ENCODE data around the gene VPS4B.

Gene VPS4B

DNA sequence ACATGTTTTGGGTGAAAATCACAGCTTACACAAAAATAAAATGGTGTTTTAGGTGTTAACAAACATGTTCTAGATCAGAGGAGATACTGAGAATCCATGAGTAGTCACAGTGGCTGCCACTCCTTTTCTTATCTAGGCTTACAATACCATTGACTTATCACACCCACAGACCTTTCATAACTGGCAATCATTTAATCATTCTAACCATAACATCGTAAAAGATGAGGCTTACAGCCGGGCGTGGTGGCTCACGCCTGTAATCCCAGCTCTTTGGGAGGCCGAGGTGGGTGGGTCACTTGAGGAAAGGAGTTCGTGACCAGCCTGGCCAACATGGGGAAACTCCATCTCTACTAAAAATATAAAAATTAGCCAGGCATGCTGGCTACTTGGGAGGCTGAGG lies 35.7 kb upstream of the VPS4B start:
- TF ChIP-seq, protein P1, sequence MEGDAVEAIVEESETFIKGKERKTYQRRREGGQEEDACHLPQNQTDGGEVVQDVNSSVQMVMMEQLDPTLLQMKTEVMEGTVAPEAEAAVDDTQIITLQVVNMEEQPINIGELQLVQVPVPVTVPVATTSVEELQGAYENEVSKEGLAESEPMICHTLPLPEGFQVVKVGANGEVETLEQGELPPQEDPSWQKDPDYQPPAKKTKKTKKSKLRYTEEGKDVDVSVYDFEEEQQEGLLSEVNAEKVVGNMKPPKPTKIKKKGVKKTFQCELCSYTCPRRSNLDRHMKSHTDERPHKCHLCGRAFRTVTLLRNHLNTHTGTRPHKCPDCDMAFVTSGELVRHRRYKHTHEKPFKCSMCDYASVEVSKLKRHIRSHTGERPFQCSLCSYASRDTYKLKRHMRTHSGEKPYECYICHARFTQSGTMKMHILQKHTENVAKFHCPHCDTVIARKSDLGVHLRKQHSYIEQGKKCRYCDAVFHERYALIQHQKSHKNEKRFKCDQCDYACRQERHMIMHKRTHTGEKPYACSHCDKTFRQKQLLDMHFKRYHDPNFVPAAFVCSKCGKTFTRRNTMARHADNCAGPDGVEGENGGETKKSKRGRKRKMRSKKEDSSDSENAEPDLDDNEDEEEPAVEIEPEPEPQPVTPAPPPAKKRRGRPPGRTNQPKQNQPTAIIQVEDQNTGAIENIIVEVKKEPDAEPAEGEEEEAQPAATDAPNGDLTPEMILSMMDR (IDR thresholded peaks at IDR 0.05) = no peak

DNA sequence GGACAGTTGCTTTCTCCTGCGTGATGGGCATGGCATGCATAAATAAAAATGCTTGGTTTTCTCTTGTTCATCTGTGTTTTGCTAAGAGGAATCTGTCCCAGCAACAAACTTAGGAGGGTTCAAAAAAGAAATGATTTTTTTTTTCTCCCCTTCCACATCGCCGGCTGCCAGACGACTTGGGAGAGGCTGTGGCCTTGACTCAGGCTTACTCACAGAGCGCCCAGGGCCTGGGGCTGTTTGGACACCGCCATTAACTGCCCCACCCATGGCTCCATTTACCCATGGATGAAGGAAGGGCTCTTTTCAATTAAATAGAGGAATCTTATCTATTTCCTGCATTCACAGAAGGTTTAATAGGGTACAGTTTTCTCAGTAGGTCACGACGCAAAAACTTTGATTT lies 32.2 kb upstream of the VPS4B start:
- TF ChIP-seq, protein P1 (IDR thresholded peaks at IDR 0.05) = no peak

DNA sequence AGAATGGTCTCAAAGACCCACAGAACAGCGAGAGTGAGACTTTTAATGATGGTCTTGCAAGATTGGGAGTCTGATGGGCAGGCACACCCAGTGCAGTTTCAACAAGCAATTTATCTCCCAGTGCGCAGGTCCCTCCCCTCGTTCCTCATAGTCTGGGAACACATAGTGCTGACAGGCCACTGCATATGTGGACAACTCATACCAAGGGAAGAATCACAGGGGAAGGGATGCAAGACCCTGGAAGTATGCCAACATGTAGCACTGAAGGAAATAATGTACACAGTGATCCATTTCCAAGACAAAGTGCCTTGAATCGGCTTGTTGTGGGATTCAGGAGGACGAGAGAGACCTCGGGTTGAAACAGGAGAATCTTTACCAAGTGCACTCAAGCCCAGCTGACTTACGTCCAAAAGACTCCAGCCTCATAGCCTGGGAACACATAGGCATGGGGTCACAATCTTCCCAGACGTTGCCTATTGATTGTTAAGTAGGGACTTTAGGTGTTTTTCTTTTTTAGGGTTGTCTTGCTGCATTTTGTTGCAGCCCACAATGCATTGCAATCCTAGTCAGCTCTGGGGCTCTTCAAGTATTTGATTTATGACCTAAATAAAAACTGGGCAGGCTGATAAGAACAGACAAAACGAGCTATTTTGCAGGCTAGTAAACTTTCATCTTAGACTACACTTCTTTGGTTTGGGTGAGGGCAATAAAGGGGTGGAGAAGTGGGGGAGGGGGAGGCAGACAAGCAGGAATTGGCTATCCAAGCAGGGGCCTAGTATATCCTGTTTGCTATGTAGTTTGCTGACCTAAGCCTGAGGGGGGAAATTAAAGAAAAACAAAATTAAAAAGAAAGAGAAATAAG lies 29.8 kb upstream of the VPS4B start:
- TF ChIP-seq, protein P1 (IDR thresholded peaks at IDR 0.05) = no peak

DNA sequence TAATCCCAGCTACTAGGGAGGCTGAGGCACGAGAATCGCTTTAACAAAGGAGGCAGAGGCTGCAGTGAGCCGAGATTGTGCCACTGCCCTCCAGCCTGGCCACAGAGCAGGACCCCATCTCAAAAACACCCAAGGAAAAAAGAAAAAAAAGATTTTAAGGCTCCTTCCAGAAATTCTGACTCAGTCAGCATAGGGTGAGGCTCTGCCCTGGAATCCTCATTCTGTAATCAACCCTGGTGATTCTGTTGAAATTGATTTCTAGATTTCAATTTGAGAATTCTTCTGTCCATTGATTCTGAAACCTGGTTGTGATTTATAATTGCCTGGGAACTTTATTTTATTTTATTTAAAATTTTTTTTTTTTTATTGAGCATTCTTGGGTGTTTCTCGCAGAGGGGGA lies 27.1 kb upstream of the VPS4B start:
- TF ChIP-seq, protein P1 (IDR thresholded peaks at IDR 0.05) = no peak

DNA sequence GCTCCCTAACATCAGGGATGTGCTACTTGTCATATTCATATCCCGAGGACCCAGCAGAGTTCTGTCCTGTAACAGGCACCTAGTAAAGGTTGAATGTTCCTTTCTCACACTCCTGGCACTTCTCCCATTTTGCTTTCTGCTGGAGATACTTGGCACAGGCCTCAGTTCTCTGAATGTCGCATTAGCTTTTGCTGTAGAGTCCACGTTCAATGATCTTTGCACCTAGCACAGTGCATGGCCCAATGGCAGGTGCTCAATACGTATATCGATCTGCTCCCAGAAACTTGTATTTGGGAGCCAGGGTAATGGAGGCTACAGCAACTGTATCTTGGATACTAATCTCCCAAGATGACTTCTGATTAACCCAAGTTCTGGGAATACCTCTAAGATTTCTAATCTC lies 24.8 kb upstream of the VPS4B start:
- TF ChIP-seq, protein P1 (IDR thresholded peaks at IDR 0.05) = no peak

DNA sequence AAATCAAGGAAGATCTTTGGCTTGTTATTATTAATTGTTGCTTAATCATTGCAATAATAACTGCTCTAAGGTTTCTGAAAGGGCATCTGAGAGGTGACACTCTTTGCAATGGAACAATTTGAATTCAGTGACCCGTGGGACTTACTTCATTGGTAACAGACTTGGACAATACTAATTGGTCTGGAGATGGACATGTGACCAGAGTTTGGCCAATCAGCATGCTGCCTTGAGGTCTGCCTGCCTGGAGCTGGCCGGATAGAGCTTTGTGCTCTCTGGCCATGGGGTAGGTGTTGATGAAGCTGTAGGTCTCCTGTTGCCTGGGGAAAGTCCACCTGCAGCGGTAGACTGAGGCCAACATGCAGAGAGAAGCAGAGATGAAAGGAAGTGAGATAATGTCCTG lies 24.0 kb upstream of the VPS4B start:
- TF ChIP-seq, protein P1 (IDR thresholded peaks at IDR 0.05) = no peak

DNA sequence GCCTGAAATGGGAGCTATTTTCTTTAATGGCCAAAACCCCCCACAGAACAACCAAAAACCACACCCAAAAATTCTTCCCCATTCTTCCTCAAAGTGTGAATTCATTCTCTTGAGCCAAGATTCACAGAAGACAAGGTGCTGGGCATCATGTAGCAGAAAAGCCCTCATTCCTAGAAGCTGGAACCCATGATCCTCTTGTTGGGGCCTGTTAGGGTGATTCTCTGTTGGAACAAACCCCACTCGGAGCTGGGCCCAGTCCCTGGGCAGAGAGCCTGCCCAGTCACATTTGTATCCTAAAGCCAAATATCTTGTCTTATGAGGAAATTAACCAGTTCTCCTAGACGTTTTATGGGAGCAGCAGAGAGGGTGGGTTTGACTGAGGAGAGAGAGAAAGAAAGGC lies 22.8 kb upstream of the VPS4B start:
- TF ChIP-seq, protein P1 (IDR thresholded peaks at IDR 0.05) = no peak
